GM15510 (cell line): ENCODE data around the gene ECI2.

Source experiments
- POLR2A ChIP-seq: IDR thresholded peaks from 3 replicates; pipeline ENCODE4 v1.6.1; 2011; ENCODE audit warnings: borderline replicate concordance; ENCODE audit not compliant: insufficient read length; ENCODE audit errors: extremely low read depth

ECI2 gene

GRCh38 chr6:4088704-4089103 lies 46.7 kb downstream of the ECI2 start:
- TF ChIP-seq POLR2A: no peak

GRCh38 chr6:4085332-4085700 lies 50.1 kb downstream of the ECI2 start:
- TF ChIP-seq POLR2A: no peak

- TF ChIP-seq POLR2A: no peak
These were observed 50.7 kb downstream of the ECI2 start for GRCh38 chr6:4084444-4085331.

- TF ChIP-seq POLR2A: no peak
These were observed 56.5 kb downstream of the ECI2 start, which contains the start of gene FAM217A for GRCh38 chr6:4078691-4079471. Gene FAM217A, minus strand, starts transcription at chr6:4079137. Its CDS starts 1,723 bp downstream, at chr6:4077414.

GRCh38 chr6:4074478-4075235 lies 60.7 kb downstream of the ECI2 start:
- TF ChIP-seq POLR2A: no peak

- no peak for TF ChIP-seq POLR2A
These were observed 64.0 kb downstream of the ECI2 start for GRCh38 chr6:4071330-4071729.

GRCh38 chr6:4069199-4069598 lies 66.2 kb downstream of the ECI2 start:
- no peak for TF ChIP-seq POLR2A

GRCh38 chr6:4067673-4068072 lies 67.7 kb downstream of the ECI2 start:
- TF ChIP-seq POLR2A: no peak

GRCh38 chr6:4066029-4066755 lies 69.2 kb downstream of the ECI2 start:
- TF ChIP-seq POLR2A: no peak
